Trophoblast cell (in vitro differentiated cells and primary cell): ENCODE data around the gene PTPN23.

Experiments used
- DNase-seq, 2 donors: peaks; one replicate each; pipeline ENCODE4 v3.0.0-alpha.2; 2016
- H2AFZ ChIP-seq: 2 replicates; pipeline ENCODE4 v1.6.1; 2013; ENCODE audit warnings: low read length, moderate library complexity, mild to moderate bottlenecking; ENCODE audit not compliant: insufficient read depth, poor library complexity
- H2AK5ac ChIP-seq: 2 replicates; pipeline ENCODE4 v1.6.1; 2013; ENCODE audit warnings: mild to moderate bottlenecking, low read length
- H2BK120ac ChIP-seq: 2 replicates; pipeline ENCODE4 v1.6.1; 2013; ENCODE audit warnings: low read length, mild to moderate bottlenecking, moderate library complexity; ENCODE audit not compliant: insufficient read depth, poor library complexity
- H2BK12ac ChIP-seq: 2 replicates; pipeline ENCODE4 v1.6.1; 2013; ENCODE audit warnings: mild to moderate bottlenecking, low read length, moderate library complexity
- H2BK5ac ChIP-seq: 2 replicates; pipeline ENCODE4 v1.6.1; 2013; ENCODE audit warnings: low read length, low read depth, moderate library complexity, mild to moderate bottlenecking; ENCODE audit not compliant: poor library complexity
- H3K14ac ChIP-seq: 2 replicates; pipeline ENCODE4 v1.6.1; 2013; ENCODE audit warnings: mild to moderate bottlenecking, low read length
- H3K18ac ChIP-seq: 2 replicates; pipeline ENCODE4 v1.6.1; 2013; ENCODE audit warnings: mild to moderate bottlenecking, low read length
- H3K23ac ChIP-seq: 2 replicates; pipeline ENCODE4 v1.6.1; 2013; ENCODE audit warnings: low read length
- H3K27ac ChIP-seq: 2 replicates; pipeline ENCODE4 v1.5.1; 2013; ENCODE audit warnings: low read depth, mild to moderate bottlenecking, inconsistent platforms, low read length, moderate library complexity
- H3K27me3 ChIP-seq: 2 replicates; pipeline ENCODE4 v1.6.1; 2013; ENCODE audit warnings: inconsistent platforms, mild to moderate bottlenecking, low read length, moderate library complexity; ENCODE audit not compliant: insufficient read depth
- H3K36me3 ChIP-seq, 2 experiments: 1 replicate in 1 of 2; 2 replicates in 1 of 2; pipeline ENCODE4 v1.6.1; 2013; ENCODE audit warnings: low read length in 2 of 2, mild to moderate bottlenecking in 2 of 2, moderate library complexity in 1 of 2; ENCODE audit not compliant: insufficient read depth in 2 of 2, control insufficient read depth in 1 of 2
- H3K4ac ChIP-seq: 2 replicates; pipeline ENCODE4 v1.6.1; 2013; ENCODE audit warnings: low read depth, mild to moderate bottlenecking, low read length, moderate library complexity
- H3K4me1 ChIP-seq, 2 experiments: 1 replicate in 1 of 2; 2 replicates in 1 of 2; pipeline ENCODE4 v1.6.1; 2013; ENCODE audit warnings: low read length in 2 of 2, mild to moderate bottlenecking in 2 of 2, moderate library complexity in 1 of 2; ENCODE audit not compliant: insufficient read depth in 2 of 2, control insufficient read depth in 1 of 2
- H3K4me2 ChIP-seq: 2 replicates; pipeline ENCODE4 v1.6.1; 2013; ENCODE audit warnings: inconsistent platforms, mild to moderate bottlenecking, low read length, moderate library complexity
- H3K4me3 ChIP-seq: 2 replicates; pipeline ENCODE4 v1.5.1; 2013; ENCODE audit warnings: mild to moderate bottlenecking, low read depth, low read length, inconsistent platforms
- H3K79me1 ChIP-seq: one replicate; pipeline ENCODE4 v1.6.1; 2013; ENCODE audit warnings: low read length
- H3K79me2 ChIP-seq: 2 replicates; pipeline ENCODE4 v1.6.1; 2013; ENCODE audit warnings: low read length, mild to moderate bottlenecking; ENCODE audit not compliant: control insufficient read depth, insufficient read depth, poor library complexity
- H3K9ac ChIP-seq: 2 replicates; pipeline ENCODE4 v1.6.1; 2013; ENCODE audit warnings: mild to moderate bottlenecking, low read length
- H3K9me3 ChIP-seq: 2 replicates; pipeline ENCODE4 v1.6.1; 2013; ENCODE audit warnings: low read depth, mild to moderate bottlenecking, control low read depth, inconsistent platforms, low read length; ENCODE audit not compliant: insufficient read depth
- H4K12ac ChIP-seq: 2 replicates; pipeline ENCODE4 v1.6.1; 2013; ENCODE audit warnings: low read depth, mild to moderate bottlenecking, low read length, moderate library complexity
- H4K8ac ChIP-seq: 2 replicates; pipeline ENCODE4 v1.6.1; 2013; ENCODE audit warnings: low read depth, mild to moderate bottlenecking, low read length, moderate library complexity
- H4K91ac ChIP-seq: one replicate; pipeline ENCODE4 v1.6.1; 2013; ENCODE audit warnings: low read depth, mild to moderate bottlenecking, low read length, moderate library complexity
- WGBS: extraction: QIAGEN DNeasy Blood & Tissue Kit; methylation state at CpG from one replicate; pipeline ENCODE4 v1.1.7; 2013; ENCODE audit warnings: missing lambda C conversion rate; ENCODE audit not compliant: insufficient read length, insufficient coverage; ENCODE audit errors: extremely low coverage; 5-methylcytosine and 5-hydroxymethylcytosine counted together

The PTPN23 gene

DNA sequence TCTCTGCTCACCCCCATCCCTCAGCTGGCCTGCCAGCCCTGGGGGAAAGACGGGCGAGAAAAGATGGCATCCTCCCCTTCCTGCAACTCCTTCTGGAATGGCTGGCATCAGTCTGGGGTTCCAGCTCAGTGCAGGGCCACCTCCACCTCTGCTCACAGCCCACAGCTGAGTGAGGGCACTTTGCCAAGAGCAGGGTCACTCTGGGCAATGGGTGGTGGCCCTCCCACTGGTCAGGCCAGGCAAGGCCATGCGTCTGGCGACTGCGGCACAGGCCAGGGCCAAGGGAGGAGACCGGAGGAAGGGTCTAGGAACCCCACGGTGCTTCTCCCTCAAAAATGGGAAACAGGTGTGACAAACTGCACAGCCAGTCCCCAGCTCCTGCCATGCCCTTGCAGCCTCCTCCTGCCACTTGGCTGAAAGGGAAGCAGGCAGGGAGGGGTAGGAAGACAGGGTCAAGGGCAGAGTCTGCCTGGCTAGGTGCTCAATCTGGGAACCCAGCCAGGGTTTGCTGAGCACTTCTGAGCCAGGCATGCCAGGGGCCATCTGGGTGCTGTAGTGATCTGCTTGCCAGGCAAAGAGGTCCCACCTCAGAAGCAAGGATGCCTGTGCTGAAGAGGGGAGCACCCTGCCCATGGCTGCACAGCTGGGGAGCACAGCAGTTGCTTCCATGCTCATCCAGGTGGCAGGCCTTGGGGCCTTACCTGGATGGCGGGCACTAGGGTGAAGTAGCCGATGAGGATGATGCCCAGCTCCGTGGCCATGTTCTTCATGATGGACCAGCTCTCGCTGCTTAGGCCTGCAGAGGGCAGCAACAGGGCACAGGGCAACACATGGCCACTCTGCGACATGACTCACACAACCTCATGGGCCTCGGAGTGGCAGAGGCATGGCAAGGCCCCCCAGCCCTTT is 41.2 kb downstream of the PTPN23 start:
- Histone ChIP-seq H3K79me2 (no peaks in the 10 kb centered on the region), H4K12ac (no peak overlapping the region), H3K4ac (no peak overlapping the region), H3K79me1 (no peaks in the 10 kb centered on the region), H2BK12ac (no peak overlapping the region), H2BK120ac (no peak overlapping the region), H3K4me2 (no peak overlapping the region), H2AFZ (no peak overlapping the region), H4K8ac (peak overlapping the region; percentile 85), H3K23ac (no peak overlapping the region), H3K18ac (no peak overlapping the region), H3K4me3 (no peak overlapping the region), H3K36me3 (peaks cover 38 to 49% of the 10 kb centered on the region in 2 experiments), H3K9me3 (peaks cover 3% of the 10 kb centered on the region), H2BK5ac (no peak overlapping the region), H3K27ac (no peak overlapping the region), H3K9ac (no peak overlapping the region), H4K91ac (no peak overlapping the region), H3K14ac (no peak overlapping the region), H3K27me3 (no peaks in the 10 kb centered on the region), H2AK5ac (no peak overlapping the region), H3K4me1 (no peaks in the 10 kb centered on the region)
- peak in 1 of 2 donors; percentile 33 for DNase-seq
- WGBS: no CpG with 5 or more reads among the region's 13 CpGs

DNA sequence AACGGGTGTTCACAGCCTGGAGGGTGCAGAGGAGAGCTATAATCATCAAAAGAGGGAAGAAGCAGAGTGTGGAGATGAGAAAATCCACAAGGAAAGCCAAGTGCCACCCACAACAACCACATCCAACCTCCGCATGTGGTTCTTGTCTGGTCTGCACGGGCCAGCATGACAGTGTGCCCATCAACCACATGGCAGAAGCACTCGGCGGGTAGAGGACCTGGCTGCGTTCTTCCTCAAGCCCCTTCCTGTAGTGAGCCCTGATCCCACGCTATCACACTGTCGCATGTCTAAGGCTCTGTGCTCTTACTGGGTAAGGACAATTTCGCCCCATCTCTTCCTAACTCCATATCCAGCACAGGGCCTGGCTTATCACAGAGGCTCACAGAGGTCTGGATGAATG is 41.9 kb downstream of the PTPN23 start:
- Histone ChIP-seq H3K27ac (no peak overlapping the region), H3K79me1 (no peaks in the 10 kb centered on the region), H3K14ac (no peak overlapping the region), H3K9ac (no peak overlapping the region), H2BK120ac (no peak overlapping the region), H2AK5ac (no peak overlapping the region), H3K4me3 (no peak overlapping the region), H3K23ac (no peak overlapping the region), H4K8ac (no peak overlapping the region), H3K79me2 (no peaks in the 10 kb centered on the region), H4K91ac (no peak overlapping the region), H3K27me3 (no peaks in the 10 kb centered on the region), H3K36me3 (peaks cover 34 to 50% of the 10 kb centered on the region in 2 experiments), H3K4me2 (no peak overlapping the region), H4K12ac (no peak overlapping the region), H3K18ac (no peak overlapping the region), H3K4ac (no peak overlapping the region), H3K4me1 (no peaks in the 10 kb centered on the region), H2AFZ (no peak overlapping the region), H3K9me3 (no peaks in the 10 kb centered on the region), H2BK5ac (no peak overlapping the region), H2BK12ac (no peak overlapping the region)
- WGBS: no CpG with 5 or more reads among the region's 9 CpGs
- no peak for DNase-seq

DNA sequence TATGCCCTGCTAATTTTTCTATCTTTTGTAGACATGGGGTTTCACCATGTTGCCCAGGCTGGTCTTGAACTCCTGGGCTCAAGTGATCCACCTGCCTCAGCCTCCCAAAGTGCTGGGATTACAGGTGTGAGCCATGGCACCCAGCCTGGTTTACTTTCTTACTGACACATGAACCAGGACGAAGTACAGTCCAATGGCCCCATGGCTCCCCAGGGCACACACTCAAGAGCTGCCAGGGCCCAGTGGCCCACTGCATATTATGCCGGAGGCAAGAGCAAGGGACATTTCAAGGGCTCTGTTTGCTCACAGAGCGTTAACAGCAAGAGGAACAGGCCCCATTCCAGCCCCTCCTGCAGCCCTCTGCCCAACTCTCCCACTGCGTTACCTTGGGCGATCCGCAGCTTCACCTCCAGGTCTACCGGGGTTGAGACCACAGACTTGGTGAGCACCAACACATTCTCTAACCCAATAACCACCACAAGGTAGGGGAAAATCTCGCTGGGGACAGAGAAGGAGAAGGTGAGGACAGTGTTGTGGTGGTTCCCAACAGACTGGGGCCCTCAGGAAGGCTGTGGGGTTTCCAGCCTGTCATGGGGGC is 42.8 kb downstream of the PTPN23 start:
- Histone ChIP-seq H3K14ac (no peak overlapping the region), H3K4me3 (no peak overlapping the region), H4K12ac (no peak overlapping the region), H3K23ac (no peak overlapping the region), H3K79me1 (no peaks in the 10 kb centered on the region), H3K27ac (no peak overlapping the region), H3K4me1 (no peaks in the 10 kb centered on the region), H3K4ac (no peak overlapping the region), H4K8ac (no peak overlapping the region), H2AK5ac (no peak overlapping the region), H2BK12ac (no peak overlapping the region), H3K27me3 (no peaks in the 10 kb centered on the region), H3K4me2 (no peak overlapping the region), H2BK120ac (no peak overlapping the region), H2BK5ac (no peak overlapping the region), H3K9ac (no peak overlapping the region), H3K9me3 (no peaks in the 10 kb centered on the region), H3K36me3 (peaks cover 31 to 49% of the 10 kb centered on the region in 2 experiments), H2AFZ (no peak overlapping the region), H4K91ac (no peak overlapping the region), H3K79me2 (no peaks in the 10 kb centered on the region), H3K18ac (no peak overlapping the region)
- WGBS: no CpG with 5 or more reads among the region's 8 CpGs
- DNase-seq: no peak

DNA sequence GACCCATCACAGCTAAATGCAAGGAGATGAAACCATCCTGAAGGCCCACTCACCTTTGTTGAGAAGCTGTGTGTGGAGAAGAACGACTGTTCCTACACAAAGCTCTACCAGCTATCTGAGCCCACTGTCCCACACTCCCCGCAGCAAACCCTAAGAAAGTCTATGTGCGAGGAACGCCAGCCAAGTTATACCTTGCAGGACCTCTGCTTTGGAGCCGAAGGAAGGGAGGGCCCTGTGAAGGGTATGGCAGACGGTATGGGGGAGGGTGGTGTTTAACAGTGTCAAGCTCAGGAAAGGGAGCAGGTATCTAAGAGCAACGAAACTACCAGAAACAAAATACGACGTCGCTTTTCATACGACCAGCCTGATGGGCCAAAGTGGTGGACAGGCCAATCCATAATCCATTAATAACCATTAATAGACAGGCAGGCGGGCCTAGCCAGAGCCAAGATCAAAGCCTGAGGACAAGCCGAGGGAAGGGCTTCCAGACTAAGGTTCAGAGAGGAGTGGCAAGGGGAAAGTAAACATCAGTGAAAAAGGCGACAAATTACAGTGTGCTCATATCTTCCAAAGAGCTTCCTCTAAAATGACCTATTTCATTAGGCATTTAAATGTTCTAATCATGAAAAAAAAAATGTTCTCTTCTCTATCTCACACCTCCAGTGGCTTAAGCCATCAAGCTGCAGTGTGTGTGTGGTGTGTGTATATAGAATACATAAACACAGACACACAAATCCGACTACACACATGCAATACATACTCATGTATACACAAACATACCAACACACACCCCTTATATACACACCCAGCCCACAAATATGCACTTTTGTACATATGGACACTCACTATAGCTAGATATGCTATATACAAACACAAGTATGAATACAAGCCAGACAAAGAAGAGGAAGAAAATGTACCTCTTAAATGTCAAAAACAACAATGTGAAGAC is 43.9 kb downstream of the PTPN23 start:
- WGBS: no CpG with 5 or more reads among the region's 15 CpGs
- Histone ChIP-seq H3K9ac (no peak overlapping the region), H3K79me1 (no peaks in the 10 kb centered on the region), H4K91ac (no peak overlapping the region), H3K27me3 (no peaks in the 10 kb centered on the region), H3K23ac (no peak overlapping the region), H2BK12ac (no peak overlapping the region), H3K9me3 (no peaks in the 10 kb centered on the region), H2BK5ac (no peak overlapping the region), H3K4me1 (no peaks in the 10 kb centered on the region), H2AK5ac (no peak overlapping the region), H3K4me2 (no peak overlapping the region), H3K14ac (no peak overlapping the region), H4K8ac (no peak overlapping the region), H3K36me3 (peaks cover 21 to 38% of the 10 kb centered on the region in 2 experiments), H3K27ac (no peak overlapping the region), H2AFZ (no peak overlapping the region), H3K18ac (no peak overlapping the region), H3K79me2 (no peaks in the 10 kb centered on the region), H3K4ac (no peak overlapping the region), H2BK120ac (no peak overlapping the region), H4K12ac (no peak overlapping the region), H3K4me3 (no peak overlapping the region)
- no peak for DNase-seq
